OCI-LY3 (cell line): ENCODE data around the gene PIK3AP1.

ENCODE experiments used
- H2AFZ ChIP-seq: fragments of 200-600, 300-600 bp; shearing (Covaris generic); 2 replicates; pipeline ENCODE4 v1.6.0; 2014; ENCODE audit warnings: antibody characterized with exemption, low read depth, low read length
- H3K27ac ChIP-seq: fragments of 200-600, 300-600 bp; sonication (generic); 2 replicates; pipeline ENCODE4 v1.5.1; 2014; ENCODE audit warnings: mild to moderate bottlenecking, low read length, moderate library complexity, mixed read lengths
- H3K27me3 ChIP-seq: fragments of 200-600, 300-600 bp; sonication (generic); 2 replicates; pipeline ENCODE4 v1.6.1; 2014; ENCODE audit warnings: low read depth, low read length, mixed read lengths
- H3K36me3 ChIP-seq: fragments of 200-600, 300-600 bp; sonication (generic); replicated peaks from 2 replicates; pipeline ENCODE3; 2014; ENCODE audit warnings: low read depth, low read length, mixed read lengths
- H3K4me1 ChIP-seq: fragments of 300-600, 200-600 bp; sonication (generic); 2 replicates; pipeline ENCODE4 v1.6.1; 2014; ENCODE audit warnings: low read length, mixed read lengths
- H3K4me2 ChIP-seq: fragments of 200-600, 300-600 bp; sonication (generic); 2 replicates; pipeline ENCODE4 v1.6.1; 2014; ENCODE audit warnings: low read length, mixed read lengths
- H3K4me3 ChIP-seq: fragments of 300-600, 200-600 bp; sonication (generic); 2 replicates; pipeline ENCODE4 v1.5.1; 2014; ENCODE audit warnings: antibody characterized with exemption, mild to moderate bottlenecking, low read length, moderate library complexity
- H3K79me2 ChIP-seq: fragments of 300-600, 200-600 bp; shearing (Covaris generic); 2 replicates; pipeline ENCODE4 v1.6.1; 2014; ENCODE audit warnings: mild to moderate bottlenecking, low read length, mixed read lengths
- H3K9ac ChIP-seq: fragments of 300-600, 200-600 bp; shearing (Covaris generic); 2 replicates; pipeline ENCODE4 v1.6.0; 2014; ENCODE audit warnings: mild to moderate bottlenecking, low read length, moderate library complexity
- H3K9me3 ChIP-seq: fragments of 200-600, 300-600 bp; shearing (Covaris generic); 2 replicates; pipeline ENCODE4 v1.6.1; 2014; ENCODE audit warnings: low read length, mixed read lengths; ENCODE audit not compliant: insufficient read depth
- H4K20me1 ChIP-seq: fragments of 200-600, 300-600 bp; sonication (generic); 2 replicates; pipeline ENCODE4 v1.6.1; 2016; ENCODE audit warnings: low read length, mixed read lengths; ENCODE audit not compliant: insufficient read depth
- EZH2phosphoT487 ChIP-seq: fragments of 200-600 bp; shearing (Covaris generic); IDR thresholded peaks from 2 replicates; pipeline ENCODE4 v1.6.1; 2018; ENCODE audit warnings: antibody characterized with exemption, mixed run types, low read depth
- TF ChIP-seq, protein P1 (sequence below): fragments of 200-600, 300-600 bp; sonication (generic); IDR thresholded peaks from 2 replicates; pipeline ENCODE4 v1.5.1; 2014; ENCODE audit warnings: antibody characterized with exemption, low read length, low read depth

Gene PIK3AP1

DNA sequence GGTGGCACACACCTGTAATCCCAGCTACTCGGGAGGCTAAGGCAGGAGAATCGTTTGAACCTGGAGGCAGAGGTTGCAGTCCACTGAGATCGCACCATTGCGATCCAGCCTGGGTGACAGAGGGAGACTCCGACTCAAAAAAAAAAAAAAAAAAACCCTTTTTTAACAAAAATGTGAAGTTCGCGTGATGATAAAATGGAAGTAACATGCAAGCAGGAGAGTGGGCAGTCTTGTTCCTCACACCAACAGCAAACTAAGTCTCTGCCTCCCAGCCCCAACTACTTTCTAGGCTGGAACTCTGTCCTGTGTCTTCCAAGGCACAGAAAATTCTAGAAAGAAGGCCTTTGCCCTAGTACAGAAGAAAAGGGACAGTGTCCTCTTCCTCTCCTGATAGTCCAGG, 11.3 kb downstream of the PIK3AP1 start:
- no peak overlapping the region for H3K9ac ChIP-seq
- no peaks in the 10 kb centered on the region for H3K27me3 ChIP-seq
- H3K9me3 ChIP-seq: no peaks in the 10 kb centered on the region
- H3K36me3 ChIP-seq: peaks cover 24% of the 10 kb centered on the region
- H3K4me1 ChIP-seq: peaks cover 28% of the 10 kb centered on the region
- H3K27ac ChIP-seq: no peak overlapping the region
- no peak overlapping the region for H3K4me2 ChIP-seq
- H3K79me2 ChIP-seq: peaks cover 4% of the 10 kb centered on the region; the same call in 1 of the 2 replicates
- no peak overlapping the region for H2AFZ ChIP-seq
- H4K20me1 ChIP-seq: peaks cover 6% of the 10 kb centered on the region; the same call in 1 of the 2 replicates
- no peak for TF ChIP-seq EZH2phosphoT487
- TF ChIP-seq, protein P1, sequence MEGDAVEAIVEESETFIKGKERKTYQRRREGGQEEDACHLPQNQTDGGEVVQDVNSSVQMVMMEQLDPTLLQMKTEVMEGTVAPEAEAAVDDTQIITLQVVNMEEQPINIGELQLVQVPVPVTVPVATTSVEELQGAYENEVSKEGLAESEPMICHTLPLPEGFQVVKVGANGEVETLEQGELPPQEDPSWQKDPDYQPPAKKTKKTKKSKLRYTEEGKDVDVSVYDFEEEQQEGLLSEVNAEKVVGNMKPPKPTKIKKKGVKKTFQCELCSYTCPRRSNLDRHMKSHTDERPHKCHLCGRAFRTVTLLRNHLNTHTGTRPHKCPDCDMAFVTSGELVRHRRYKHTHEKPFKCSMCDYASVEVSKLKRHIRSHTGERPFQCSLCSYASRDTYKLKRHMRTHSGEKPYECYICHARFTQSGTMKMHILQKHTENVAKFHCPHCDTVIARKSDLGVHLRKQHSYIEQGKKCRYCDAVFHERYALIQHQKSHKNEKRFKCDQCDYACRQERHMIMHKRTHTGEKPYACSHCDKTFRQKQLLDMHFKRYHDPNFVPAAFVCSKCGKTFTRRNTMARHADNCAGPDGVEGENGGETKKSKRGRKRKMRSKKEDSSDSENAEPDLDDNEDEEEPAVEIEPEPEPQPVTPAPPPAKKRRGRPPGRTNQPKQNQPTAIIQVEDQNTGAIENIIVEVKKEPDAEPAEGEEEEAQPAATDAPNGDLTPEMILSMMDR: no peak
- no peak overlapping the region for H3K4me3 ChIP-seq

DNA sequence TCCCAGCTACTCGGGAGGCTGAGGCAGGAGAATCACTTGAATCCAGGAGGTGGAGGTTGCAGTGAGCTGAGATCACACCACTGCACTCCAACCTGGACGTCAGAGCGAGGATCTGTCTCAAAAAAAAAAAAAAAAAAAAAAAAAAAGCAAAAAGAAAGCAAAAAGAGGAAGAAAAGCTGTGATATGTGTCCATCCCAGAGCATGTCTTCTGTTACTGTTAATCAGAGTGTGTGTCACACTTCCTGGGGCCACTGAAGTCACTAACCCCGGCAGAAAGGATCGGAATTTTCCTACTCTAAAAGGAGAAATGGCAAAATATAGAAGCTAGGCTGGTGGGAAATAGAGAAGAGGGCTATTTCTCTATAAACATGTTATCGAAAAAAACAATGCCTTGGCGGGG, 11.9 kb downstream of the PIK3AP1 start:
- H3K4me2 ChIP-seq: no peak overlapping the region

GRCh38 chr10:96706331-96706853, 13.9 kb downstream of the PIK3AP1 start:
- Histone ChIP-seq H4K20me1 (peaks cover 5% of the 10 kb centered on the region; the same call in 1 of the 2 replicates), H3K79me2 (peaks cover 5% of the 10 kb centered on the region), H3K9ac (no peak overlapping the region), H3K4me3 (0 out of 2 replicates have a peak overlapping the region, but pooled peaks have one; percentile 8), H3K4me1 (peaks cover 54% of the 10 kb centered on the region), H3K27me3 (no peaks in the 10 kb centered on the region), H3K4me2 (peak overlapping the region; percentile 31), H2AFZ (no peak overlapping the region), H3K36me3 (peaks cover 21% of the 10 kb centered on the region), H3K9me3 (no peaks in the 10 kb centered on the region), H3K27ac (peak overlapping the region; percentile 13; the same call in 1 of the 2 replicates)
- TF ChIP-seq EZH2phosphoT487: no peak
- TF ChIP-seq, protein P1: no peak

More for the DNA sequence above, 11.9 kb downstream of the PIK3AP1 start:
- Histone ChIP-seq H3K9ac (no peak overlapping the region), H3K27ac (no peak overlapping the region), H3K27me3 (no peaks in the 10 kb centered on the region), H3K36me3 (peaks cover 24% of the 10 kb centered on the region), H3K9me3 (no peaks in the 10 kb centered on the region), H3K4me3 (no peak overlapping the region), H2AFZ (no peak overlapping the region), H3K4me1 (peaks cover 33% of the 10 kb centered on the region), H4K20me1 (peaks cover 6% of the 10 kb centered on the region; the same call in 1 of the 2 replicates), H3K79me2 (peaks cover 4% of the 10 kb centered on the region; the same call in 1 of the 2 replicates)
- TF ChIP-seq, protein P1: no peak
- no peak for TF ChIP-seq EZH2phosphoT487

- Histone ChIP-seq H3K36me3 (peaks cover 24% of the 10 kb centered on the region), H3K4me1 (peaks cover 66% of the 10 kb centered on the region), H3K9me3 (no peaks in the 10 kb centered on the region), H3K79me2 (peaks cover 10% of the 10 kb centered on the region), H3K27ac (no peak overlapping the region), H3K27me3 (no peaks in the 10 kb centered on the region), H3K4me2 (peak overlapping the region; percentile 21; the same call in 1 of the 2 replicates), H4K20me1 (no peaks in the 10 kb centered on the region), H3K9ac (no peak overlapping the region), H3K4me3 (no peak overlapping the region), H2AFZ (no peak overlapping the region)
- no peak for TF ChIP-seq EZH2phosphoT487
- TF ChIP-seq, protein P1: no peak
These were observed 15.2 kb downstream of the PIK3AP1 start for GRCh38 chr10:96705134-96705533.
